ENCODE measurements around the gene KRTAP2-1.
"Not testable (repeated sequence)": the region's sequence is repeated elsewhere in the genome, so short reads cannot be mapped to it uniquely, and the experiment has no call there.

KRTAP2-1 gene, protein sequence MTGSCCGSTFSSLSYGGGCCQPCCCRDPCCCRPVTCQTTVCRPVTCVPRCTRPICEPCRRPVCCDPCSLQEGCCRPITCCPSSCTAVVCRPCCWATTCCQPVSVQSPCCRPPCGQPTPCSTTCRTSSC

DNA sequence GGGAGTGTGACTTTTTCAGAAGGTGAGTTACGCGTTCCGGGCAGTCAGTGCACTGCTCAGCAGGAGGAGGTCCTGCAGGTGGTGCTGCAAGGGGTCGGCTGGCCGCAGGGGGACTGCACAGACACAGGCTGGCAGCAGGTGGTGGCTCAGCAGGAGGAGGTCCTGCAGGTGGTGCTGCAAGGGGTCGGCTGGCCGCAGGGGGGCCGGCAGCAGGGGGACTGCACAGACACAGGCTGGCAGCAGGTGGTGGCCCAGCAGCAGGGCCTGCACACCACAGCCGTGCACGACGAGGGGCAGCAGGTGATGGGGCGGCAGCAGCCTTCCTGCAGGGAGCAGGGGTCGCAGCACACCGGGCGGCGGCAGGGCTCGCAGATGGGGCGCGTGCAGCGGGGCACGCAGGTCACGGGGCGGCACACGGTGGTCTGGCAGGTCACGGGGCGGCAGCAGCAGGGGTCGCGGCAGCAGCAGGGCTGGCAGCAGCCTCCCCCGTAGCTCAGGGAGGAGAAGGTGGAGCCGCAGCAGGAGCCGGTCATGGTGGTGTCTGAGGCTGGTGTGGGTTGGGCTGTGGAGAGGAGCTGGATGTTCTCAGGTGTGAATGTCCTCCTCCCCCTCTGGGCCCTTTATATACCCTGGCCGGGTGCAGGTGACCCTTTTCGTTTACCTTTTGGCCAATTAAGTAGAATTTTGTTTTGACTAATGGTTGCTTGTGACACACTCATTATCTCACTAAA is at the start of gene KRTAP2-1:
Gene KRTAP2-1 (minus strand): TSS at position 582 of the 731 bp plus-strand sequence. CDS start 49 bp downstream, at position 533.
- DNase-seq (ENCODE audit: low read depth) = not testable (repeated sequence)

DNA sequence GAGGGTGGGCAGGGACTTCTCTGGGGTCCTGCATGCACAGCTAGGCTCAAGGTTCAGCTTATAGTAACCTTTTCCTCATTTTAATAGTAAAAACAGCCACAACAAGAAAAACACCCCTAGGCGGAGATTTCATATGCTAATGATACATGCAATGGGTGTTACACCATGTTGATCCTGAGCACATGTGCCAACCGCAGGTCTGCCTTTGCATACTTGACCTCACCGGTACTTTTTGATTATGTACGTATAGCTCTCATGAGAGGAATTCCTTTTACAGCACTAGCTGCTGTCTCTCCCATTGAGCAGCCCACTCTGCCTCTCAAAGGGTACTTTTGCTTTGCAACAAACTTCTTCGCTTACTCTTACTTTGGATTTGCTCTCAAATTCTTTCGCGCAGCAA is 48.9 kb upstream of the KRTAP2-1 start:
- no peak for DNase-seq (ENCODE audit: low read depth)

DNA sequence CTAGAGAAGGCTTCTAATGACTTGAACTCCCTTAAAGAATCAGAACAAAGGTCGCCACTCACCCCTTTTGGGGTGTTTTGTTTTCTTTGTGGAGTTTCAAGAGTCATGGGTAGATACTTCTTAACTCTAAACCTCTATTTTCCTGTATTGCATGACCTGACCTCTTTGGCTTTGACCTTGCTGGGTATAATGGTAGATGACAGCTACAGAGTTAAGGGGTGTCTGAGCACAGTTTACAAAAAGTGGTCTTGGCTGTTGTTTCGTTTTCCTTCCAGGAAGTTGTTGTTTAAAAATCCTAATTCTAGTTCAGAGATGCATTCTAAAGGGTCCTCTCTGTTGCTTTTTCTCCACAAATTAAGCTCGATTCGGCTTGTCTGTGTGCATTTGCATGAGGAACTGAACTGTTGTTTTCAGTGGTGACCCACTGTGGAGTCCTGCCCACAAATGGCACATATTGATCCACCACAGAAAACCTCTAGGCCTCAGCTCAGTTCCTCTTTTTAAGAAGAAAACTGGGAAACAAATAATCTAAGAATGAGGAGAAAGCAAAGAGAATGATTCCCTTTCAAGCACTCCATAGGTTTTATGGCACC is 41.7 kb upstream of the KRTAP2-1 start:
- not testable (repeated sequence) for DNase-seq (ENCODE audit: low read depth)

DNA sequence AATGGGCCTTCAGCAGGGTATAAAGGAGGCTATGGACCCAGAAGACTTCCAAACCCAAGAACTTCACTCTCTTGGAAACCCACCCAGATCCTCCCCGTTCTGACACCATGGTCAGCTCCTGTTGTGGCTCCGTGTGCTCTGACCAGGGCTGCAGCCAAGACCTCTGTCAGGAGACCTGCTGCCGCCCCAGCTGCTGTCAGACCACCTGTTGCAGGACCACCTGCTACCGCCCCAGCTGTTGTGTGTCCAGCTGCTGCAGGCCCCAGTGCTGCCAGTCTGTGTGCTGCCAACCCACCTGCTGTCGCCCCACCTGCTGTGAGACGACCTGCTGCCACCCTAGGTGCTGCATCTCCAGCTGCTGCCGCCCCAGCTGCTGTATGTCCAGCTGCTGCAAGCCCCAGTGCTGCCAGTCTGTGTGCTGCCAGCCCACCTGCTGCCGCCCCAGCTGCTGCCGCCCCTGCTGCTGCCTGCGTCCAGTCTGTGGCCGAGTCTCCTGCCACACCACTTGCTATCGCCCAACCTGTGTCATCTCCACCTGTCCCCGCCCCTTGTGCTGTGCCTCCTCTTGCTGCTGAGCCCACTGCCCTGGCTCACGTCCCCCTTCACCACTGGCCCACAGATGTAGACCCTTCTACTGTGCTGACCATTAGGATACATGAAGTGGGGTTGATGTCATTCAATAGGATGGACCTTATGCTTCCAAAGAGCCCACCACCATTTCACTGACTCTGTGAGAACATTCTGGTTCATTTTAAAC is 37.2 kb upstream of the KRTAP2-1 start, which contains the start of gene KRTAP4-7:
Gene KRTAP4-7 (plus strand): TSS at position 51 of the 757 bp plus-strand sequence. CDS start 57 bp downstream, at position 108.
- not testable (repeated sequence) for DNase-seq (ENCODE audit: low read depth)

DNA sequence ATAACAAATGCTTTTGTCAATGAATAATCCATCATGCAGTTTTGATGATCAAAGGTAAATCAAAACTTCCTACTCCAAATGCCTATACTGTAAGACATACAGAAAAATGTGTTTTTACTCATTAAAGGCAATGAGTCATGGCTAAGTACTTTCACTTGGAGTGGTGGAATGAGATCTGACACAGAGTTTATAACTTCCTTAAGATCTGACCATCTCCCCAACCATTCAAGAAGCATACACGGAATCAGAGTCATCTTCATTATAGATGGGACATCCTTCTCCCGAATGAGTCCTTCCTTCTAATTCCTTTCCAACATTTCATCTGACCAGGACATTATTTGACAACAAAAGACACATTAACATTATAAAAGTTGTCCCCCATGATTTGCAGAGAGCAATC is 36.3 kb upstream of the KRTAP2-1 start:
- not testable (repeated sequence) for DNase-seq (ENCODE audit: low read depth)

DNA sequence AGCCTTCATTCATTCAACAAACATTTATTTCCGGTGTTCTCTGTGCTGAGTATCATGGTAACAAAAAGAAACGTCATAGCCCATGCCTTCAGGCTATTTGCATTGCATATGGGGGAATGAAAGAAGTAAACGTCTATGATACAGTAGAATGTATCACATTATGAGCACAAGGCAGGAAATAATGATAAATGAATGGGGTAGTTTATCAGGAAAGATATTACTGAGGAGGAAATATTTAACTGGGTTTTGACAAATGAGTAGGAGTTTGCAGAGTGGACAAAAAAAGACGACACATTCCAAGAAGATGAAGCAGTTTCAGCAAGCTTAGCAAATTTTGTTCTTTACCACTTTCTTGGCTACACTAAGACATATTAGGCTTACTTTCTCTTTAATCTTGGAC is 35.5 kb upstream of the KRTAP2-1 start:
- DNase-seq (ENCODE audit: low read depth) = no peak

DNA sequence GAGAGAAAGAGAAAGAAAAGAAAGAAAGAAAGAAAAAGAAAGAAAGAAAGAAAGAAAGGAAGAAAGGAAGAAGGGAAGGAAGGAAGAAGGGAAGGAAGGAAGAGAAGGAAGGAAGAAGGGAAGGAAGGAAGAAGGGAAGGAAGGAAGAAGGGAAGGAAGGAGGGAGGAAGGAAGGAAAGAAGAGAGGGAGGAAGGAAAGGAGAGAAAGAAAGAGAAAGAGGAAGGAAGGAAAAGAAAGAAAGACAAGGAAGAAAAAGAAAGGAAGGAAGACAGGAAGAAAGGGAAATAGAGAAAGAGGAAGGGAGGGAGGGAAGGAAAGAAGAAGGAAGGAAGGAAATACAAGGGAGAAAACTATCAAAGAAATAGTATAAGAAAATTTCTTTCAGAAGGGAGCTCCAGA is 29.7 kb upstream of the KRTAP2-1 start:
- no peak for DNase-seq (ENCODE audit: low read depth)

DNA sequence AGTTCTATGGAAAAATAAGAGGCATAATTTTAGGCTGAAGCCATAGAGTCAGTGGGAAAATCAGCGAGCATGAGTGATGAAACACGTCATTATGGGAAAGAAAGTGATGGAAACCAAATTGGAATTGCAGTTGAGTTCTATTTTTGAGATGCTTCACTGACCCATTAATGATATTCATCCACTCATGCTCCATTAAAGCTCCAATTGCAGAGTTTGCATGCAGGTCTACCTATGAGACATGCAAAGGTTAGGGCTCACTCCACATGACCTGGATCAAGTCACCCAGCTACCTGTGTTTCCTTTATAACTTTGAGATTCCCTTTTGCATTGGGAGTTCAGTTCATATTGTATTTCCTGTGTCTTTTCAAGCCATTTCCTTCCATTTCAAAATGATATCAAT is 26.6 kb upstream of the KRTAP2-1 start:
- no peak for DNase-seq (ENCODE audit: low read depth)

DNA sequence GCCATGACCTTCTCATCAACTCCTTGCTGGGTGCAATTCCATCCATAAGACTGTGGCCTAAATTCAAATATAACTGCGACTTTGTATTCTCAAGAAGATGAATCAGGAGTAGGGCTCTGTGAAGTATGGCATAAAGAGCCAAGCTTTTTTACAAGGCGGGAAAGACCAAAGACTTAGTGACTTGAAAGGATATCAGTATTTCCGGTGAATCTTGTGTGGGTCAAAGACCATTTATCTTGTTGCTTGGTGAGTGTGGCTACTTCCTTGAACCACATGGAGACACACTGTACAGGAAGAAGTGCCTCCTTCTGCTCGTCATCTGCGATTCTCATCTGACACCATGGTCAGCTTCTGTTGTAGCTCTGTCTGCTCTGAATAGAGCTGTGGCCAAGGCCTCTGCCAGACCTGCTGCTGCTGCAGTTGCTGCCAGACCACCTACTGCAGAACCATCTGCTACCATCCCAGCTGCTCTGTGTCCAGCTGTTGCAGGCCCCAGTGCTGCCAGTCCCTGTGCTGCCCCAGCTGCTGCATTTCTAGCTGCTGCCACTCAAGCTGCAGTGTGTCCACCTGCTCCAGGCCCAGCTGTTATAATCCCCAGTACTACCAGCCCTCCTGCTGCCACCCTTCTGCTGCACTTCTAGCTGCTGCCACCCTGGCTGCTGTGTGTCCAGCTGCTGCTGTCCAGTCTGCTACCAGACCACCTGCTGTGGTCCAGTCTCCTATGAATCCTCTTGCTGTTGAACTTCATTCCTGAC is 24.7 kb upstream of the KRTAP2-1 start:
- DNase-seq (ENCODE audit: low read depth) = no peak

DNA sequence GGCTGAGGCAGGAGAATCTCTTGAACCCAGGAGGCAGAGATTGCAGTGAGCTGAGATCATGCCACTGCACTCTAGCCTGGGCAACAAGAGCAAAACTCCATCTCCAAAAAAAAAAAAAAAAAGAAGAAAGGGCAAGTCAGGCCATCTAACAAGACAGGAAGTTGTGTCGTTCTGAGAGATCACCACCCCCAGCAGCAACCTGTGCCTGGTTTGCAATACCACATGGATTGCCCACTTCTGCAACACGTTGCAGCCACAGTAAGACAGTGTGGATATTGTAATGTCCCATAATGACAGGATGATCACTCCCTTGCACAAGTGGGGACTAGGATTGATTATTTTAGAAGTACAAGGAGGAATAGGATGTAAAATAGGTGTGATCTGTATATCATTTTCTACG is 21.9 kb upstream of the KRTAP2-1 start:
- no peak for DNase-seq (ENCODE audit: low read depth)

DNA sequence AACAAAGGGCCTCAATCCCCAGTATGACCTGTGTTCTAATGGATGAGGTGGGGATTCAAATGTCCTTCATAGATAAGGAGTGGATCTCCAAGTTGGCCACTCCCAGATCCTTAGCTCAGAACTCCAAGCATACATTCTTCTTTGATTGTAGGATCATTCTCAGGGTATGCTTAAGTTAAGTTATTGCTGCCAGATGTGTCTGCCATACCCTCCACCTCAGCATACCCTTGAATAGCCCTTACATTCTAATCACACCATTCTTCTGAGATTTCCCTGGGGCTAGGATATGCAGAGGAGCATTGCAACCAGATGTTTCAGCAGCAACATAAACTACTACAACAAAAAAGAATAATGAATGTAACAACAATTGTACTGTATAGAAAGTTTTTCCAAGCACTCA is 20.2 kb upstream of the KRTAP2-1 start:
- no peak for DNase-seq (ENCODE audit: low read depth)

DNA sequence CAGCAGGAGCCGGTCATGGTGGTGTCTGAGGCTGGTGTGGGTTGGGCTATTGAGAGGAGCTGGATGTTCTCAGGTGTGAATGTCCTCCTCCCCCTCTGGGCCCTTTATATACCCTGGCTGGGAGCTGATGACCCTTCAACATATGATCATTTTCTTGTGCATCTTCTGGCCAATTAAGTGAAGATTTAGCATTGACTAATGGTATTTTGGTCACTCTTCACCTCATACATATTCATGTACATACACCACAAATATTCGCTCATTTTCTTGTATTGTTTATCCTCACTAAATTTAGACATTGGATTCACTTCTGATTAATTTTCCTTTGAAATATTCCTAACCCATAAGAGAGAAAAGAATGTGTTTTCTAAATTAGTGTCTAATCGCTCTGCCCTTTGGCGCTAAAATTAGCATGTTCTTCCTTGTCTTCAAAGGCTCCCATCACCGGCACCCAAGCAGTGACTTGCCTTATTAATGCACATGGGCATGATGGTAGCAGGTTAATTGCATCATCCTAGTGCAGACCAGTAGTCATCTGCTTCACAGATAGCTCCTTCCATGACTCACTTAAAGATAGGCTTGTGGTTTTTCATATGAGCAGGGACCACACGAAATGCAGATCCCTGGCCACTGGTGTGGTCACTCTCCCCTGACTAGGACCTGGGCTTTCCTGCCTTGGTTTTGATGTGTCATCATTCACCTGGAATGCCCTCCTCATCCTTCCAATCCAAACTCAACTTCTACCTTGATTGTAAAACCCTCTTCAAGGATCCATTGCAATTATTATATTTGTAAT is 18.9 kb upstream of the KRTAP2-1 start, which contains the start of gene KRTAP2-4:
Gene KRTAP2-4 (minus strand): TSS at position 51 of the 796 bp plus-strand sequence. CDS start 34 bp downstream, at position 17.
- DNase-seq (ENCODE audit: low read depth) = no peak

DNA sequence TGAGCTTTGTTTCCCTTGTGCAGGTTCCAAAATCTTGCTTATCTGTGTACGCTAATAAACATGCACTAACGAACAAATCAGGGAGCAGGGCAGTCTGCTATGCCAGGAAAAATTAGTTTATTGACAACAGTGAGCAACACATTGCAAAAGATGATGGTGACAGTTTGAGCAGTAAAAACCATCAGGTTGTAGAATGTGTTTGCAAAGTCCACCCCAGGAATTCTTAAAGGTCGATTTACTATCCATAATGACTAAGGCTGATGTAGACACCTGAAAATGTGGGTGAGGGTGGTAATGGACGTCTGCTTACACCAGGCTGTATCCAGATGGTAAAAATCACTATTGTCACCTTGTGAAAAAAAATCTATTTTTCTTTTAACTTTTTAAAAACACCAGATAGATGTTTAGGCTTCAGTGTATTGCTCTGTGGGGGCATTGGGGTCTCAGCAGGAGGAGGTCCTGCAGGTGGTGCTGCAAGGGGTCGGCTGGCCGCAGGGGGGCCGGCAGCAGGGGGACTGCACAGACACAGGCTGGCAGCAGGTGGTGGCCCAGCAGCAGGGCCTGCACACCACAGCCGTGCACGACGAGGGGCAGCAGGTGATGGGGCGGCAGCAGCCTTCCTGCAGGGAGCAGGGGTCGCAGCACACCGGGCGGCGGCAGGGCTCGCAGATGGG is 18.0 kb upstream of the KRTAP2-1 start:
- DNase-seq (ENCODE audit: low read depth) = not testable (repeated sequence)

DNA sequence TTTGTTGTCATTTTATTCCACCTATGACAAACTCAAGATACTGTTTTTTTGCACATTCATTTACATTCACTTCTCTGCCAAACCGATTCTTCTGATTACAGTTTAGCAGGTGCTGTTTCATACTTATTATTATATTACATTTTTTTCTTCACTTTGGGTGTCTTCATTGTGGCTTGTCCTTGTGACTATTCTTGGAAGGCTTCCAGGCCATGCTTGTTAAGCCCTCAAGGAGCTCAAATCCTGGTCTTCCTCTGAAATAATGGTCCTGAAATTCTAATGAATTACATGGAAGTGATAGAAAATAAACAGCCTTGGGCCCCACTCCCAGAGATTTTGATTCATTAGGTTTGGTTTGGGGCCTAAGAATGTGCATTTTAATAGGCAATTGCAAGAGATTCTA is 17.2 kb upstream of the KRTAP2-1 start:
- no peak for DNase-seq (ENCODE audit: low read depth)

DNA sequence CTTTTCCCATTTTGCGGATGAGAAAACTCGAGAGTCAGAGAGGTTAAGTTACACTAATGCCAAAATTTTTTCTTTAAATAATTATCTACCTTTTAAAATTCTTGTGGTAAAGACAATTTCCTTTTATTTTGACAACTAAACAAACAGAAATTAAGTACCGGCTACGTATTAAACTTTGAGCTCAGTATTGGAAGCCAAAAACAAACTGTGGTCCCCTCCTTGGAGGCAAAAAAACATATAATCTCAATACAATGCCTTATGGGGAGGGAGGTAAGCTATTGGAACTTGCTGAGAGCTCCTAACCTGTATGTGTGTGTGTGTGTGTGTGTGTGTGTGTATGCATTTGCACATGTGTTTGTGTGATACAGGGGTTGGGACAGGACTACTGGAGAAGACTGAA is 16.3 kb upstream of the KRTAP2-1 start:
- DNase-seq (ENCODE audit: low read depth) = no peak

DNA sequence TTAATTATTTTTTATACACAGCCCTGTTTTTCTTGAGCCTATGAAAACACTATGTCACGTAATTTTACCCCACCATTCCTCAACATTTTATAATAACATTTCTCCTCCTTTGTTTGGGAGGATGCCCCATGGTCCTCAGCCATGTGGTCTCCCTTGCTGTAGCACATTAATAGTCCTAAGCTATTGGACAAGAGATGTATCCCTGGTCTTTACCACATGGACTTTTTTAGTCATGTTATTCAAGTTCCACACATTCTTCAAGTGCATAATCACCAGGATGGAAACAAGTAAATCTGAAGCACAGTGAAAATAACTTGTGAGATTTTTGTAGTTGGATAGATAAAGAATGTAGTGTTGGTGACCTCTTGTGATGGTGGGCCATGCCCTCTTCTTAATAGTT is 14.8 kb upstream of the KRTAP2-1 start:
- no peak for DNase-seq (ENCODE audit: low read depth)

DNA sequence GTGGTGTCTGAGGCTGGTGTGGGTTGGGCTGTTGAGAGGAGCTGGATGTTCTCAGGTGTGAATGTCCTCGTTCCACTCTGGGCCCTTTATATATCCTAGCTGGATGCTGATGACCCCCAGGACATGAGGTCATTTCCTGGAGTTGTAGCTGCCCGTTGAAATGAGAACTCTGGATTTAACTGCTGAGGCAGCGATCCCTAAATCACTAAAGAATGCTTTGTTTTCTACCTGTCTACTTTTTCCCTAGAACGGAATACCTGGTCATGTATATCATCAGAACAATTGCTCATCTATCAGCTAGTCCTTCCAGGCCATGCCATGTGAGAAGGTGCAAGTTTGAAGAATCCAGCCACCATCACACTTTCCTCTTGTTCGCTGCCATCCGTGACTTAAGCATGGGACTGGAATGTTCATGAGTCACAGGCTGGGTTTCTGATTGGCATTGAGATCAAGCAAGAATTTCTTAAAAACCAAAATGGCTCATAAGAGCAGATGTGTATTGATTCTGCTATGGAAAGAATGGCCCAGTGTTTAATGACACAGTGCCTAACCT is 13.0 kb upstream of the KRTAP2-1 start, which contains the start of gene KRTAP2-3:
Gene KRTAP2-3 (minus strand): TSS at position 63 of the 553 bp plus-strand sequence. CDS start 64 bp downstream, outside the sequence.
- no peak for DNase-seq (ENCODE audit: low read depth)

DNA sequence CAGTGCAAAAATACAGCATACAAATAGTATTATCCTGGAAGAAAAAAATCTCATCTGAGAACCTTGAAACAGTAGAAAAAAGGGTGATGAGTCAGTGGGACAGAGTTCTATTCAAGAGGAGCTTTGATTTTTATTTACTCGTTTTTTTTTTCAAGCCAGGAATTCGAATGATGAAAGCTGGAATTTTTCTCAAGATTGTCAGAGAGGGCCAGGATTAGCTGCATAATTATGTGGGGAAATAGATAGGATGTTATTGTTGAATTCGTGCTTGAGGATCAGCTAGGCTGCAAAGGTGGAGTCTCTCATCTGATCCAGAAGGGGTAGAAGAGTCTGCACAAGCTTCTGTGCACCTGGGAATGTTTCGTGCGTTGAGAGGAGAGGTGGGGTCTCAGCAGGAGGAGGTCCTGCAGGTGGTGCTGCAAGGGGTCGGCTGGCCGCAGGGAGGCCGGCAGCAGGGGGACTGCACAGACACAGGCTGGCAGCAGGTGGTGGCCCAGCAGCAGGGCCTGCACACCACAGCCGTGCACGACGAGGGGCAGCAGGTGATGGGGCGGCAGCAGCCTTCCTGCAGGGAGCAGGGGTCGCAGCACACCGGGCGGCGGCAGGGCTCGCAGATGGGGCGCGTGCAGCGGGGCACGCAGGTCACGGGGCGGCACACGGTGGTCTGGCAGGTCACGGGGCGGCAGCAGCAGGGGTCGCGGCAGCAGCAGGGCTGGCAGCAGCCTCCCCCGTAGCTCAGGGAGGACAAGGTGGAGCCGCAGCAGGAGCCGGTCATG is 12.3 kb upstream of the KRTAP2-1 start:
- not testable (repeated sequence) for DNase-seq (ENCODE audit: low read depth)

DNA sequence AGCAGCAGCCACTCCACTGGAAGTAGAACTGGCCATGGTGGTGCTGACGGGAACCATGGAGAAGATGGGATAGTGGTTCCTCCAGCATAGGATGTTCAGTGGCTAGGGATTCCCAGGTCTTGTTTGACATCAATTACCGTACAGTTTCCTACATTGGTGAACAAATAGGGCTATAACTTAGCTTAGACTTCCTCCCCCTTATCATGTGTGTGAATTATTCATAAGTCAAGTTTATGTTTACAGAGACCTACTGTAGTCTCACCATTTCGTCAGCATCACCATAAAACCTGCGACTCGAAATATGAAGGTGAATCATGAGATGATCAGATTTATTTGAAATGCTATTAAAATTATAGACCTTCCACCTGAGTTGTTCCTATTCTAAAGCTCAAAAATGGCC is 11.6 kb upstream of the KRTAP2-1 start:
- DNase-seq (ENCODE audit: low read depth) = no peak

All from activated T-cell treated with anti-CD3 and anti-CD28 coated beads for 48 hours (primary cell).